ENCODE results near the gene TARBP1. TPM values are rescaled to one million over a fixed set of nuclear protein-coding genes. Genes with fewer than 3 reads are reported as not detected.
A peak's percentile ranks its signal among the peaks of the same experiment; 100 is the strongest.

Gene TARBP1
- total RNA-seq, 3 donors from 2014 or later (not counting 1 experiment from before 2014, with no cell fraction given): 29.0 to 37.5 (median 32.2) TPM

DNA sequence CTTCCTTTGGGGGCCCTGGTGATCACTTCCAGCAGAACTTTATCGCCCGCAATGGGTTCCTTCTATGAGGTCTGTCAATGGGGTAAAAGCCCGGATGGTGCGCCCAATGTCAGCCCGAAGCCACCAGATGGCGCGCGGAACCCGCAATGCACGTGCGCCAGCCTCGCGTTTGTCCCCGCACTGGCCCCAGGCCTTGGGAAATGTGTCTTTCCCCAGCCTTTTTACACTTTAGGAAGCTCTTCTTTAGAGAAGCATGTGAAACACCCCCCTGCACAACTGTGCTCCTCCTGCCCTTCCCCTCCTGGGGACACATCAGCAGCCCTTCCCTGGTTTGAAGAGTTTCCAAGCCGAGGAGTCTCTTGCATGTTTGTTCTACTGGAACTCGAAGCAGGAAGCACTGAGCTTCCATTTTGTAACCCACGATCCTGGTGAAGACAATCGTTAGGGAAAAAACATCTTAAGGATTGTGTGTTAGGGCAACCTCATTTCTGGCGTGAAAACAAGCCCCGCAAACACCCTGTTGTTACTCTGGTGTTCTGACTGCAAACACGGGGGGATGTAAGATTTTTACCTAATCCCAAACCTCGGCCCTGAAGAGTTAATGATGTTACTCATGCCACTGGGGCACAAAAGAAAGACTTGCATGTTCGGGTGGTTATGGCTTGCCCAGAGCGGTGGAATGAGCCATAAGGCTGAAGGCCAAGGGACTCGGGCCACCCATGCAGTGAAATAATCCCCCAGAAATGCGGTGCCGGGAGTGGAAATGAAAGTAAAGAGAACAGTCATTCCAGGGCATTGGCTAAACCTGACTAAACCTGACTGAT is 20.4 kb upstream of the TARBP1 start:
- intact Hi-C loops (cut with micrococcal nuclease): loop anchor here (1.0 to 2.0 kb wide), 2 partner anchors 99 to 584 kb away; no protein-coding TSS in a partner anchor
- Histone ChIP-seq H3K36me3 (ENCODE audit: control insufficient read depth, insufficient read depth, low read length) (no peaks in the 10 kb centered on the region), H3K9me3 (ENCODE audit: control insufficient read depth, insufficient read depth, low read length) (no peaks in the 10 kb centered on the region), H3K4me1 (ENCODE audit: control insufficient read depth, insufficient read depth, low read length) (peaks cover 11% of the 10 kb centered on the region), H3K27me3 (ENCODE audit: control insufficient read depth, insufficient read depth, low read length) (no peaks in the 10 kb centered on the region), H3K27ac (ENCODE audit: low read length) (no peak overlapping the region), H3K4me3 (ENCODE audit: low read length) (no peak overlapping the region)
- Mint-ChIP-seq H3K4me1 (peaks cover 6 to 9% of the 10 kb centered on the region in 2 donors), H3K27ac (no peak overlapping the region), H3K27me3 (ENCODE audit: low read depth in 2 of 2) (peaks cover 2 to 19% of the 10 kb centered on the region in 2 donors), H3K9me3 (no peaks in the 10 kb centered on the region), H3K4me3 (no peak overlapping the region), H3K36me3 (no peaks in the 10 kb centered on the region)
- TF ChIP-seq, protein P1, sequence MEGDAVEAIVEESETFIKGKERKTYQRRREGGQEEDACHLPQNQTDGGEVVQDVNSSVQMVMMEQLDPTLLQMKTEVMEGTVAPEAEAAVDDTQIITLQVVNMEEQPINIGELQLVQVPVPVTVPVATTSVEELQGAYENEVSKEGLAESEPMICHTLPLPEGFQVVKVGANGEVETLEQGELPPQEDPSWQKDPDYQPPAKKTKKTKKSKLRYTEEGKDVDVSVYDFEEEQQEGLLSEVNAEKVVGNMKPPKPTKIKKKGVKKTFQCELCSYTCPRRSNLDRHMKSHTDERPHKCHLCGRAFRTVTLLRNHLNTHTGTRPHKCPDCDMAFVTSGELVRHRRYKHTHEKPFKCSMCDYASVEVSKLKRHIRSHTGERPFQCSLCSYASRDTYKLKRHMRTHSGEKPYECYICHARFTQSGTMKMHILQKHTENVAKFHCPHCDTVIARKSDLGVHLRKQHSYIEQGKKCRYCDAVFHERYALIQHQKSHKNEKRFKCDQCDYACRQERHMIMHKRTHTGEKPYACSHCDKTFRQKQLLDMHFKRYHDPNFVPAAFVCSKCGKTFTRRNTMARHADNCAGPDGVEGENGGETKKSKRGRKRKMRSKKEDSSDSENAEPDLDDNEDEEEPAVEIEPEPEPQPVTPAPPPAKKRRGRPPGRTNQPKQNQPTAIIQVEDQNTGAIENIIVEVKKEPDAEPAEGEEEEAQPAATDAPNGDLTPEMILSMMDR (IDR thresholded peaks at IDR 0.05): peak; percentile 87
- DNase-seq: peak; percentile 75 to 88
- peak; percentile 92 to 99 (median 99) for ATAC-seq
- 35% methylated on average over 27 of the region's 27 CpGs for whole genome bisulfite sequencing (ENCODE audit: insufficient coverage)

DNA sequence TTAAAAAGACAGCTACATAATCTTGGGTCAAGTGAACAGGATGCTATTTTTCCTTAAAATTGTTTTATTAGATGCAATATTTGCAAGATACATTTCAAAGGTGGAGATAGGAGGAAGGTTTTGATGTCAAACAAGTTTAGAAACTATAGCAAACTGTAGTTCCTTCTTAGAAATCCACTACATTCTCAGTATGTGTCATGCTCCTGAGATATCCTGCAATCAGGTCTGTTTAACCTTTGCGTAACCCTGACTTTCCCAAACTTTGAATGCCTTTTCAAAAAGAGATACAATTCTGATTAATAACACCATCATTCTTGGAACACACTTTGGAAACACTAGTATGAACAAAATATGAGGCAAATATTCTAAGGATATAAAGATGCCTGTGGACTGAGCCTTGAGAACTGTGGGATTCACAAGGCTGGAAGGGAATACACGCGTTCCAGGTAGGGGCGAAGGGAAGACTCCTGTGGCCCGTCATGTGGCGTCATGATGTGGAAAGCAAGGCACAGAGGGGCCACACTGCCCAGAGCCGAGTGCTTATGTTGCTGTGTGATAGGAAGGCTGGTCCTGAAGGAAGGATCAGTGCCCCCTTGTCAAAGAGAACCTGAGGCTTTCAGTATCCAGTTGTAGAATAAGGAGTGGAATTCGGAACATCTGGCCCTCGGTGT is 19.6 kb upstream of the TARBP1 start:
- H3K4me3 ChIP-seq (ENCODE audit: low read length): no peak overlapping the region
- intact Hi-C loops (cut with micrococcal nuclease): loop anchor here (1.0 to 2.0 kb wide), 2 partner anchors 100 to 585 kb away; no protein-coding TSS in a partner anchor
- TF ChIP-seq, protein P1 (IDR thresholded peaks at IDR 0.05): no peak
- peaks cover 11% of the 10 kb centered on the region for H3K4me1 ChIP-seq (ENCODE audit: control insufficient read depth, insufficient read depth, low read length)
- H3K27ac Mint-ChIP-seq: no peak overlapping the region
- H3K36me3 ChIP-seq (ENCODE audit: control insufficient read depth, insufficient read depth, low read length): no peaks in the 10 kb centered on the region
- no peak for DNase-seq
- peak in 1 of 3 donors; percentile 39 for ATAC-seq
- WGBS (ENCODE audit: insufficient coverage): 59% methylated on average over 9 of the region's 9 CpGs
- peaks cover 2 to 19% of the 10 kb centered on the region in 2 donors for H3K27me3 Mint-ChIP-seq (ENCODE audit: low read depth in 2 of 2)
- no peaks in the 10 kb centered on the region for H3K9me3 ChIP-seq (ENCODE audit: control insufficient read depth, insufficient read depth, low read length)
- H3K4me3 Mint-ChIP-seq: no peak overlapping the region
- peaks cover 6 to 9% of the 10 kb centered on the region in 2 donors for H3K4me1 Mint-ChIP-seq
- no peaks in the 10 kb centered on the region for H3K36me3 Mint-ChIP-seq
- no peaks in the 10 kb centered on the region for H3K9me3 Mint-ChIP-seq
- H3K27ac ChIP-seq (ENCODE audit: low read length): no peak overlapping the region
- H3K27me3 ChIP-seq (ENCODE audit: control insufficient read depth, insufficient read depth, low read length): no peaks in the 10 kb centered on the region

DNA sequence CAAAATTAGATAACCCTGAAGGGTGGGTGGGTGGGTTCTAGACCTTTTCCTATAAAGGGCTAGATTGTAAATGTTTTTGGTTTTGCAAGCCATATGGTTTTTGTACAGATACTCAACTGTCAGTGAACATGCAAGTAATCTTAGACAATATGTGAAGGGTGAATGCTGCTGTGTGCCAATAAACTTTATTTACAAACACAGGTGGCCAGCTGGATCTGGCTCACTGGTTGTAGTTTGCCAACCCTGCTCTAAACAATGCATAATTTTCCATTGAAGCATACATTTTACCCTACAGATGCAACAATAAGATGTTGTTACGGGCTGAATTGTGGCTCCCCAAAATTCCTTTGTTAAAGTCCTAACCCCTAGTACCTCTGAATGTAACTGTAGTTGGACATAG is 18.6 kb upstream of the TARBP1 start:
- 100% methylated on average over 1 of the region's 1 CpG for WGBS (ENCODE audit: insufficient coverage)

More for the DNA sequence above, 18.6 kb upstream of the TARBP1 start:
- no peak for DNase-seq
- H3K4me3 ChIP-seq (ENCODE audit: low read length): no peak overlapping the region
- H3K27me3 ChIP-seq (ENCODE audit: control insufficient read depth, insufficient read depth, low read length): no peaks in the 10 kb centered on the region
- no peak for ATAC-seq
- Mint-ChIP-seq H3K4me1 (peaks cover 6 to 9% of the 10 kb centered on the region in 2 donors), H3K27me3 (ENCODE audit: low read depth in 2 of 2) (peaks cover 4 to 19% of the 10 kb centered on the region in 2 donors), H3K36me3 (no peaks in the 10 kb centered on the region), H3K4me3 (no peak overlapping the region), H3K27ac (no peak overlapping the region), H3K9me3 (no peaks in the 10 kb centered on the region)
- peaks cover 11% of the 10 kb centered on the region for H3K4me1 ChIP-seq (ENCODE audit: control insufficient read depth, insufficient read depth, low read length)
- H3K36me3 ChIP-seq (ENCODE audit: control insufficient read depth, insufficient read depth, low read length): no peaks in the 10 kb centered on the region
- intact Hi-C loops (cut with micrococcal nuclease): no loop called here
- H3K9me3 ChIP-seq (ENCODE audit: control insufficient read depth, insufficient read depth, low read length): no peaks in the 10 kb centered on the region
- TF ChIP-seq, protein P1 (IDR thresholded peaks at IDR 0.05): no peak
- no peak overlapping the region for H3K27ac ChIP-seq (ENCODE audit: low read length)
